Upper lobe of left lung (tissue), 4 donors: ENCODE measurements around the gene TMEM229B.

Source experiments
- EP300 ChIP-seq, 4 donors: sonication (generic); formaldehyde crosslinking; IDR thresholded peaks; one replicate each; pipeline ENCODE4 v1.5.1; 2017; ENCODE audit warnings: antibody characterized with exemption in 4 of 4, control low read depth in 2 of 4
- POLR2AphosphoS5 ChIP-seq, 2 donors: sonication (generic); formaldehyde crosslinking; IDR thresholded peaks; one replicate each; pipeline ENCODE4 v1.5.1; 2017; ENCODE audit warnings: antibody characterized with exemption in 2 of 2
- TF ChIP-seq, protein P1 (sequence below), 6 experiments: fragments of 450-650 bp in 4 of 6; fragments of 200-600 bp in 2 of 6; sonication (generic) in 2 of 6; IDR thresholded peaks; one replicate each; pipeline ENCODE4 v1.5.1; 2016 to 2019; ENCODE audit warnings: antibody characterized with exemption in 6 of 6

- TF ChIP-seq, protein P1, sequence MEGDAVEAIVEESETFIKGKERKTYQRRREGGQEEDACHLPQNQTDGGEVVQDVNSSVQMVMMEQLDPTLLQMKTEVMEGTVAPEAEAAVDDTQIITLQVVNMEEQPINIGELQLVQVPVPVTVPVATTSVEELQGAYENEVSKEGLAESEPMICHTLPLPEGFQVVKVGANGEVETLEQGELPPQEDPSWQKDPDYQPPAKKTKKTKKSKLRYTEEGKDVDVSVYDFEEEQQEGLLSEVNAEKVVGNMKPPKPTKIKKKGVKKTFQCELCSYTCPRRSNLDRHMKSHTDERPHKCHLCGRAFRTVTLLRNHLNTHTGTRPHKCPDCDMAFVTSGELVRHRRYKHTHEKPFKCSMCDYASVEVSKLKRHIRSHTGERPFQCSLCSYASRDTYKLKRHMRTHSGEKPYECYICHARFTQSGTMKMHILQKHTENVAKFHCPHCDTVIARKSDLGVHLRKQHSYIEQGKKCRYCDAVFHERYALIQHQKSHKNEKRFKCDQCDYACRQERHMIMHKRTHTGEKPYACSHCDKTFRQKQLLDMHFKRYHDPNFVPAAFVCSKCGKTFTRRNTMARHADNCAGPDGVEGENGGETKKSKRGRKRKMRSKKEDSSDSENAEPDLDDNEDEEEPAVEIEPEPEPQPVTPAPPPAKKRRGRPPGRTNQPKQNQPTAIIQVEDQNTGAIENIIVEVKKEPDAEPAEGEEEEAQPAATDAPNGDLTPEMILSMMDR (IDR thresholded peaks at IDR 0.05), result no peak
- TF ChIP-seq EP300 (IDR thresholded peaks at IDR 0.05) (no peak), POLR2AphosphoS5 (IDR thresholded peaks at IDR 0.05) (no peak)
Observed at GRCh38 chr14:67469954-67470353, 18.6 kb downstream of the TMEM229B start.
